ENCODE results near the gene TGFBR1.

Gene TGFBR1

GRCh38 chr9:99144966-99145365, 40.1 kb downstream of the TGFBR1 start:
- TF ChIP-seq, protein P1, sequence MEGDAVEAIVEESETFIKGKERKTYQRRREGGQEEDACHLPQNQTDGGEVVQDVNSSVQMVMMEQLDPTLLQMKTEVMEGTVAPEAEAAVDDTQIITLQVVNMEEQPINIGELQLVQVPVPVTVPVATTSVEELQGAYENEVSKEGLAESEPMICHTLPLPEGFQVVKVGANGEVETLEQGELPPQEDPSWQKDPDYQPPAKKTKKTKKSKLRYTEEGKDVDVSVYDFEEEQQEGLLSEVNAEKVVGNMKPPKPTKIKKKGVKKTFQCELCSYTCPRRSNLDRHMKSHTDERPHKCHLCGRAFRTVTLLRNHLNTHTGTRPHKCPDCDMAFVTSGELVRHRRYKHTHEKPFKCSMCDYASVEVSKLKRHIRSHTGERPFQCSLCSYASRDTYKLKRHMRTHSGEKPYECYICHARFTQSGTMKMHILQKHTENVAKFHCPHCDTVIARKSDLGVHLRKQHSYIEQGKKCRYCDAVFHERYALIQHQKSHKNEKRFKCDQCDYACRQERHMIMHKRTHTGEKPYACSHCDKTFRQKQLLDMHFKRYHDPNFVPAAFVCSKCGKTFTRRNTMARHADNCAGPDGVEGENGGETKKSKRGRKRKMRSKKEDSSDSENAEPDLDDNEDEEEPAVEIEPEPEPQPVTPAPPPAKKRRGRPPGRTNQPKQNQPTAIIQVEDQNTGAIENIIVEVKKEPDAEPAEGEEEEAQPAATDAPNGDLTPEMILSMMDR (IDR thresholded peaks at IDR 0.05; ENCODE audit: insufficient read depth, low read depth, low read length, missing control alignments) = no peak
- no peak for DNase-seq (ENCODE audit: low read depth)
- no peak overlapping the region for H3K4me3 ChIP-seq (ENCODE audit: low read depth, low read length)

GRCh38 chr9:99146574-99146973, 41.7 kb downstream of the TGFBR1 start:
- TF ChIP-seq, protein P1 (IDR thresholded peaks at IDR 0.05; ENCODE audit: insufficient read depth, low read depth, low read length, missing control alignments) = no peak
- no peak overlapping the region for H3K4me3 ChIP-seq (ENCODE audit: low read depth, low read length)
- no peak for DNase-seq (ENCODE audit: low read depth)

DNA sequence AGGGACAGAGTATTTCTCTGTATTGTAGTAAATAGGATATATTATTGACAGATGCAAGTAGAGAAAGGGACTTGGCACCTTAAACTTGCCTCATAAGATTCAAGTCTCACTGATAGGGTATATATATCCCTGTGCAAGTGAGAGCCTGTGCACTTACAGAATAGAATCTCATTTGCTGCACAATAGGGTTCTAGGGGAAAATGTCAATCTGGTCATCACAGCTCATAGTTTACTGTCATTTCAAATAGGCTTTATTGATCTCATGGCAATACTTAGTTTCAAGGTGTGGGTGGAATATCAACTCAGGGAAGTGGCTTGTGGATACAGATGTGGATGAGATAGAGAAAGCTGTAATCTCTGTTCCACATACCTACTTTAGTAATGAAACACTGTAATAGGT, 42.3 kb downstream of the TGFBR1 start:
- DNase-seq (ENCODE audit: low read depth) = no peak
- H3K4me3 ChIP-seq (ENCODE audit: low read depth, low read length) = no peak overlapping the region

GRCh38 chr9:99150451-99151171, 45.7 kb downstream of the TGFBR1 start:
- DNase-seq (ENCODE audit: low read depth) = no peak
- TF ChIP-seq, protein P1 (IDR thresholded peaks at IDR 0.05; ENCODE audit: insufficient read depth, low read depth, low read length, missing control alignments) = no peak
- H3K4me3 ChIP-seq (ENCODE audit: low read depth, low read length) = no peak overlapping the region

More for the DNA sequence above, 42.3 kb downstream of the TGFBR1 start:
- TF ChIP-seq, protein P1 (IDR thresholded peaks at IDR 0.05; ENCODE audit: insufficient read depth, low read depth, low read length, missing control alignments) = no peak

DNA sequence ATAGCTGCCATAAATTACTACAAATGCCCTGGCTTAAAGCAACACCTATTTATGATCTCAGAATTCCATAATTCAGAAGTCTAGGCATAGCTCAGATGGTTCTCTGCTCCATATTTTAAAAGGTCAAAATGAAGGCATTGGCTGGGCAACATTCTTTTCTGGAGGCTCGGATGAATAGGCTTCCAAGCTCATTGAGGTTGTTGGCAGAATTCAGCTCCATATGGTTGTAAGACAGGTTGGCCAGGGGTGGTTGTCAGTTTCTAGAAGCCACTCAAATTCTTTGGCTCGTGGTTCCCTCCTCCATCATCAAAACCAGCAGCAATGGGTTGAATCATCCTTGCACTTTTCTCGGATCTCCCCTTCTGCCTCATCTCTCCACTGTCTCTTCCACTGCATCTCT, 49.4 kb downstream of the TGFBR1 start:
- TF ChIP-seq, protein P1 (IDR thresholded peaks at IDR 0.05; ENCODE audit: insufficient read depth, low read depth, low read length, missing control alignments) = no peak
- DNase-seq (ENCODE audit: low read depth) = no peak
- H3K4me3 ChIP-seq (ENCODE audit: low read depth, low read length) = no peak overlapping the region

- no peak for DNase-seq (ENCODE audit: low read depth)
- TF ChIP-seq, protein P1 (IDR thresholded peaks at IDR 0.05; ENCODE audit: insufficient read depth, low read depth, low read length, missing control alignments) = no peak
- H3K4me3 ChIP-seq (ENCODE audit: low read depth, low read length) = no peak overlapping the region
Observed at GRCh38 chr9:99155736-99156135, 50.8 kb downstream of the TGFBR1 start.

DNA sequence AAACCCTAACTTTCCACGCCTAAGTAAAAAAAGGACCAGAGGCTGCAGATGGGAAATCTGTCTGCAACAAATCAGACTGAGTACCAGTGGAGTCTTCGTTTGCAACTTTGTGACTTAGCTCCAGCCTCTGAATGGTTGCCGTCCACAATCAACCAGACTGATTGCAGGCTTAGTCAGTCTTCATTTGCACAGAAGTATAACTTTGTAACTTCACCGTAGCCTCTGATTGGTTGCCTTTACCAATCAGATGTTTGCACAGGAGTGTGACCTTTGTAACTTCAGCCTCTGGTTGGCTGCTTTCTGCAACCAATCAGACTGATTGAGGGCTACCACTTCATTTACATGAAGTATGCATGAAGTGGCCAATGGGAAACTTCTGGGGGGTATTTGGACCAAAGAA, 53.7 kb downstream of the TGFBR1 start:
- no peak for DNase-seq (ENCODE audit: low read depth)
- H3K4me3 ChIP-seq (ENCODE audit: low read depth, low read length) = no peak overlapping the region
- TF ChIP-seq, protein P1 (IDR thresholded peaks at IDR 0.05; ENCODE audit: insufficient read depth, low read depth, low read length, missing control alignments) = no peak
